ENCODE measurements around the gene MAPK11. TPM values are rescaled to one million over a fixed set of nuclear protein-coding genes. Genes with fewer than 3 reads are reported as not detected.

The MAPK11 gene
- total and polyA plus RNA-seq, 2 donors (not counting 1 experiment from before 2014, with no cell fraction given) = 8.1 to 9.9 TPM

DNA sequence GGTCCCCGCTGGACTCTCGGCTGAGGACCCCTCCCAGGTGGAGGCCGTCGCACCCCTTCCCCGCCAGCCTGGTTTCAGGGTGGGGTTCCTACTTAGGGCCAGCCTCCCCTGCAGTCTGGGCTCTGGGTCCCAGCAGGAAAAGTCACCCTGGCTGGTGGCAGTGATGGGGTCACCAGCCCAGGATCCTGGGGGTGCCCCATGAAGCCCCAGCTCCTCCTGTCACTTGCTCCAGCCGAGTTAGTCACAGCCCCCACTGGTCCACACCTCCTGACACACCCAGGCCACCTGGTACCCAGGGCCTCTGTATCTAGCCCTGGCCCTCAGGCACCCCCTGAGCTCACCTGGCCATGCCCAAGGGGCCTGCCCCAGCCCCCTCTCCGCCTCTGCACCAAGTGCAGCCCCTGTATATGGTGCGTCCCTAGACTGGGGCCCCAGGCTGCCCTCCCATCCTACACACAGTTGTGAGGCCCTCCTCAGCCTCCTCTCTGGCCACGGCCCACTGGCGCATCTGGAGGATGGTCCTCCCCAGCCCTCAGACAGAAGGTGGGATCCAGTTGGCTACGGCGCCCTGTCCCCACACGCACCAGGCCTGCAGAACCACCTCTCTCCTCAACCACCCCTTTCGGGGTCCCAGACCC is 30.6 kb upstream of the MAPK11 start:
- Mint-ChIP-seq H3K4me3 (peak overlapping the region; percentile 45), H3K9me3 (ENCODE audit: insufficient read depth) (no peaks in the 10 kb centered on the region), H3K27me3 (peaks cover 7% of the 10 kb centered on the region), H3K27ac (peak overlapping the region; percentile 20), H3K4me1 (peaks cover 59% of the 10 kb centered on the region)
- no peak overlapping the region for H2AFZ ChIP-seq (ENCODE audit: insufficient read depth, low read depth, low read length, poor library complexity, severe bottlenecking)
- H3K27ac ChIP-seq (ENCODE audit: low read length in 2 of 2) = no peak overlapping the region
- peaks cover 0 to 17% (median 8%) of the 10 kb centered on the region in 4 experiments for H3K27me3 ChIP-seq (replicated peaks in 1 of 4; ENCODE audit: control extremely low read depth in 1 of 4, control insufficient read depth in 3 of 4, insufficient read depth in 4 of 4, low read length in 3 of 4)
- peaks cover 62 to 69% of the 10 kb centered on the region in 2 donors for H3K4me1 ChIP-seq (ENCODE audit: control insufficient read depth in 2 of 2, insufficient read depth in 2 of 2, low read length in 2 of 2)
- peak overlapping the region; percentile 95 for H3K4me2 ChIP-seq (replicated peaks; ENCODE audit: low read depth, low read length, poor library complexity, severe bottlenecking)
- no peak for ATAC-seq (ENCODE audit: low read depth)
- no peaks in the 10 kb centered on the region for H3K36me3 ChIP-seq (replicated peaks in 1 of 2; ENCODE audit: control extremely low read depth in 1 of 2, control insufficient read depth in 1 of 2, extremely low read depth in 1 of 2, insufficient read depth in 2 of 2, low read length in 1 of 2)
- no peak overlapping the region for H3K4me3 ChIP-seq (ENCODE audit: control extremely low read depth in 1 of 5, extremely low read depth in 1 of 5, insufficient read depth in 1 of 5, low read depth in 2 of 5, low read length in 4 of 5)
- H3K9ac ChIP-seq (ENCODE audit: low read length) = no peak overlapping the region
- no peak for TF ChIP-seq EZH2 (IDR thresholded peaks at IDR 0.05; ENCODE audit: borderline replicate concordance, insufficient read depth, low read depth, low read length, poor library complexity, severe bottlenecking)
- TF ChIP-seq CTCF (IDR thresholded peaks at IDR 0.05) = no peak
- intact Hi-C loops (cut with micrococcal nuclease) = loop anchor here (2.0 kb wide), 2 partner anchors 14 to 30 kb away; partner anchors contain the start of gene MAPK11
- no peaks in the 10 kb centered on the region for H3K79me2 ChIP-seq (ENCODE audit: control insufficient read depth, insufficient read depth, low read length)
- peaks cover 0 to 7% (median 0%) of the 10 kb centered on the region in 3 donors for H3K9me3 ChIP-seq (ENCODE audit: control extremely low read depth in 1 of 3, control insufficient read depth in 2 of 3, insufficient read depth in 1 of 3, low read length in 2 of 3)
- 96% methylated on average over 13 of the region's 14 CpGs for WGBS (ENCODE audit: insufficient coverage)
- CTCF ChIA-PET = interaction anchor here (1.0 to 2.3 kb wide), 5 partner anchors 9 to 41 kb away, joined by 3 to 8 read pairs (median 4); no protein-coding TSS in a partner anchor
- no peak for DNase-seq
- POLR2A ChIA-PET = interaction anchor here (1.1 to 7.5 kb wide), 3 partner anchors 11 to 26 kb away, joined by 3 to 61 read pairs (median 3); partner anchors contain the start of gene DENND6B
- no peaks in the 10 kb centered on the region for H4K20me1 ChIP-seq (ENCODE audit: control insufficient read depth, insufficient read depth, low read length, poor library complexity, severe bottlenecking)

Data from B cell (primary cell).